ENCODE results near the gene PDIK1L.

The PDIK1L gene

DNA sequence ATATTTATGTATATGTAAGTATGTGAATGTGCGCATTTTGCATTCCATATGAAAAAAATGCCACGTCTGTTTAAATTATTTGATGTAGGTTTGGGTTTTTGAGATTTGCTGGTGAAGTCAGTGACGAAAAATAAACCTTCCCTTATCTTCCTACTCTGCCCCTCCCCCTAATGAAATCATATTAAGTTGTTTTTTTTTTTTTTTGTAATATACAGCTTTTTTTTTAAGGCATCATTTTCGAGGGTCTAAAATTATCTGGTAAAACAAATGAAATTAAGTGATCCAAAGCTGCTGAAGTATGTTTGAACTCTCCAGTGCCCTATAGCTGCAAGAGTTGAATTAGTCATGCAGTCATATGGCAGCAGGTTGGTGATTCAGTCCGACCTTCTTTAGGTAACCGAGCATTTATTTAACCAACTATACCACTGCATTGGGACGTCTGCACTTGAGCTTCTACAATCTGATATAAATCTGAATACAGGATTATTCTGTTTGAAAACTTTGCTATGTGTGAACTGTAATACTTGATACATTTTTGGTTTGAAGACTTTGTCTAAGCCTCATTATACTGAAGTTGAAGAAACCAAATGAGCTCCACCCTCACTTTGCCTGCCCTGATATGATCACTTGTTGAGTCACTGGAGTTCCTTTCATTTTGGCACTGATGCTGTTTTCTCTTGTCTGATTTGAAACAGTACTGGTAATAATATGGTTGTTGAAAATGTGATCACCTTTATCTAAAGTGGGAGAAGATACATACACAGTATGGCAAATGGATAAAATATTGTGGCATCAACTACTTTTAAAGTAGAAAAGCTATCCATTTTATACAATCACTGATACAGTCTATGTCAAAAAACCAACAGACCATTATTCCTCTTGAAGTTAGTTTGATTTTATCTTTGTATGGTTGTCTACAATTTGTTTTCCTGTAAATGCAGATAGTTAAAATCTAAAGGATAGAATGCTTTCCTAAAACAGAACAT is 11.7 kb downstream of the PDIK1L start:
- no peak for FAIRE-seq

DNA sequence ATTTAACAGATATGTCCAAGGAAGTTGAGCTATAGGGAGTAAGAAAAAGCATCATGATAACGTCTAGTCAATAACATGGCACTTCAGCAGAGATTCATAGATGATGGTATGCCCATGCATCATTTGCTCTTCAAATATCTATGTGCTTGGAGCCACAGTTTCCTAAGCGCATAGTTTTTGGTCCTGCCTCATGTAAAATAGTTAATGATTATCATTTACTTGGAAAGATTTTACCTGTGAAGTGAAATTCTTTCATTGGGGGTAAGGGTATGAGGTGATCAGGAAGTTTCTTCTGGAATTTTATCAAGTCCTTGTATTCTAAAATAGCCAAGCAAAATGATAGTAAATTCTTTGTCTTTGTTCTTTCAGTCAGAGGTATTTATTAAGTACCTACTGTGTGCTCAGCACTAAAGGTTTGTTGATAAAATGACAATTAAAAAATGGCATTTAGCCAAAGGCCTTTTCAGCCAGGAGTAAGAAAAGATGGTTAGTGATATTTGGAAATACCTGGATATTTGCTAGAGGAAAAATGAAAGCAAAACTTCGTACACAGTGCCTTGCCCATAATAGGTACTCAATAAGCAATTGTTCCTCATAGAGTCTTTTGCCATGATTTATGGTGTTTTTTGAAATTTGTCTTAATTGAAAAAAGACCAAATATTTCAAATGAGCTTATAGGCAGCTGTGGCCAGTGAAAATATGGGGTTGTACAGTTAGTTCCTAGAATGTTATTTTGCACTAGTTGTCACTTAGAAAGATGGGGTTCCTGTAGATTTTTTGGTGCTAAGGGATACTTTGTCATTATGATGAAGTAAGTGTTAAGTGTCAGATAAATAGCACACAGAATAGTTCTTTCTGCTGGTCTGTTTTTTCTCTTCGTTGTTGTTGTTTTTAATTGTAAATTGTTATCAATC is 13.1 kb downstream of the PDIK1L start:
- TF ChIP-seq, protein P1, sequence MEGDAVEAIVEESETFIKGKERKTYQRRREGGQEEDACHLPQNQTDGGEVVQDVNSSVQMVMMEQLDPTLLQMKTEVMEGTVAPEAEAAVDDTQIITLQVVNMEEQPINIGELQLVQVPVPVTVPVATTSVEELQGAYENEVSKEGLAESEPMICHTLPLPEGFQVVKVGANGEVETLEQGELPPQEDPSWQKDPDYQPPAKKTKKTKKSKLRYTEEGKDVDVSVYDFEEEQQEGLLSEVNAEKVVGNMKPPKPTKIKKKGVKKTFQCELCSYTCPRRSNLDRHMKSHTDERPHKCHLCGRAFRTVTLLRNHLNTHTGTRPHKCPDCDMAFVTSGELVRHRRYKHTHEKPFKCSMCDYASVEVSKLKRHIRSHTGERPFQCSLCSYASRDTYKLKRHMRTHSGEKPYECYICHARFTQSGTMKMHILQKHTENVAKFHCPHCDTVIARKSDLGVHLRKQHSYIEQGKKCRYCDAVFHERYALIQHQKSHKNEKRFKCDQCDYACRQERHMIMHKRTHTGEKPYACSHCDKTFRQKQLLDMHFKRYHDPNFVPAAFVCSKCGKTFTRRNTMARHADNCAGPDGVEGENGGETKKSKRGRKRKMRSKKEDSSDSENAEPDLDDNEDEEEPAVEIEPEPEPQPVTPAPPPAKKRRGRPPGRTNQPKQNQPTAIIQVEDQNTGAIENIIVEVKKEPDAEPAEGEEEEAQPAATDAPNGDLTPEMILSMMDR (IDR thresholded peaks at IDR 0.05; ENCODE audit: insufficient read depth, missing control alignments), result no peak
- FAIRE-seq (no peak), DNase-seq (ENCODE audit: insufficient read length, low spot score) (no peak)

More for the DNA sequence above, 11.7 kb downstream of the PDIK1L start:
- no peak for DNase-seq (ENCODE audit: insufficient read length, low spot score)
- TF ChIP-seq, protein P1 (IDR thresholded peaks at IDR 0.05; ENCODE audit: insufficient read depth, missing control alignments), result no peak

DNA sequence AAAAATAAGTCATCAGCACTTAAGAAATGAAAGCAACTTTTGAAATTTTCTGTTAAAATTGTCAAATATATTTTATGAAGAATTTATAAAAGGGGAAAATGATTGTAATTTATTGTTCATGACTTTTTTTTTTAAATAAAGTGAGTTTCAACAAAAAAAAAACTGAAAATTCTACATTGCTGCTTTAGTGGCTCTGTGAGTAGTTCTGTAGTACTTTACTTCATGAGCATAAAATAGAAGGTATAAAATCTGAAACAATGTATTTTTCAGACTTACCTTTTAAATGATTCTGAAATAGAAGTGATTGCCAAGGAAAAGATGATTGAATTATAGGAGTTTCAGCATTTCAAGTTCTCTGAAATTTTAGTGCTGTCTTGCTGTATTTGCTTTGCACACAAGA is 13.8 kb downstream of the PDIK1L start:
- FAIRE-seq (no peak), DNase-seq (ENCODE audit: insufficient read length, low spot score) (no peak)
- TF ChIP-seq, protein P1 (IDR thresholded peaks at IDR 0.05; ENCODE audit: insufficient read depth, missing control alignments), result no peak

DNA sequence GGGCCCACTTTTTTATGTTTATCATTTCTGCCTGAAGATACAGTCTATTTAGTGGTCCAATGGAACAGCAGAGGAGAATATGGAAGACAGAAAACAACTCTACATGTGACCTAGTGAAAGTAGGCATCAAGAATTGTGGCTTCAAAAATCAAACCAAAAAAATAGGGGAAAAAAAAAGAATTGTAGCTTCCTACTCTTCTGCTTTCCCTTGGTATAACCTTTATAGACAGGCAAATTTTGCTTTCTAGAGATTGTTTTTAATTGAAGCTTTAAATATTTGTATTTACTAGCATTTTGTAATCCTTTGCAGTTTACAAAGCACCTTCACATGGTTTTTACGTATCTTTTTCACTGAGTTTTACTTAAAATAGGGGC is 14.3 kb downstream of the PDIK1L start:
- TF ChIP-seq, protein P1 (IDR thresholded peaks at IDR 0.05; ENCODE audit: insufficient read depth, missing control alignments), result no peak
- FAIRE-seq (no peak), DNase-seq (ENCODE audit: insufficient read length, low spot score) (no peak)

DNA sequence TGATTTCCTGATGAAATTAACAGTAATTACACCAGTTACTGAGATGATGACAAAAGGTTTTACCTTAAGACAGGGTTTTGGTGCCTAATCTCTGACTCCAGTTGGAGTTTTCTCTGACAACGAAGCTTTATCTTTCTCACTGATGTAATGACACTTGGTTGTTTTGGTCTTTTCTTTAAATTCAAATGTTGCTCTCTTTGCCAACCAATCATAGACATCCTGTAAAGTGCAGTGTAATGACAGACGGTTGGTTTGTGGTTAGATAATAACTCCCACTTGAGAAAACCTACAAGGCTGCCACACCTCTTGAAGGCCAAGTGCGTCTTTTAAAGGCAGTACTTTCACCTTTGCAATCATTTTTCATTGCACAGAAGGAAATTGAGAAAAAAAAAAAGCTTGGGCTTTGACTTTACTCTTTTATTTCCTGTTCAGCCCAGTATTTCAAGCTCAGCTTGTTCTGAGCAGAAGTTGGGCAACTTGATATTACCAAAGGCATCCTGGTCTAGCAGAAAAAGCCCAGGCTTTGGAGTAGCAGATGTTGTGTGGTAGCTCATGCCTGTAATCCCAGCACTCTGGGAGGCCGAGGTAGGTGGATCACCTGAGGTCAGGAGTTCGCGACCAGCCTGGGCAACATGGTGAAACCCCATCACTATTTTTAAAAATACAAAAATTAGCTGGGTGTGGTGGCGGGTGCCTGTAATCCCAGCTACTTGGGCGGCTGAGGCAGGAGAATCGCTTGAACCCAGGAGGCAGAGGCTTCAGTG is 14.9 kb downstream of the PDIK1L start:
- no peak for DNase-seq (ENCODE audit: insufficient read length, low spot score)
- TF ChIP-seq, protein P1 (IDR thresholded peaks at IDR 0.05; ENCODE audit: insufficient read depth, missing control alignments), result no peak
- FAIRE-seq, result no peak

DNA sequence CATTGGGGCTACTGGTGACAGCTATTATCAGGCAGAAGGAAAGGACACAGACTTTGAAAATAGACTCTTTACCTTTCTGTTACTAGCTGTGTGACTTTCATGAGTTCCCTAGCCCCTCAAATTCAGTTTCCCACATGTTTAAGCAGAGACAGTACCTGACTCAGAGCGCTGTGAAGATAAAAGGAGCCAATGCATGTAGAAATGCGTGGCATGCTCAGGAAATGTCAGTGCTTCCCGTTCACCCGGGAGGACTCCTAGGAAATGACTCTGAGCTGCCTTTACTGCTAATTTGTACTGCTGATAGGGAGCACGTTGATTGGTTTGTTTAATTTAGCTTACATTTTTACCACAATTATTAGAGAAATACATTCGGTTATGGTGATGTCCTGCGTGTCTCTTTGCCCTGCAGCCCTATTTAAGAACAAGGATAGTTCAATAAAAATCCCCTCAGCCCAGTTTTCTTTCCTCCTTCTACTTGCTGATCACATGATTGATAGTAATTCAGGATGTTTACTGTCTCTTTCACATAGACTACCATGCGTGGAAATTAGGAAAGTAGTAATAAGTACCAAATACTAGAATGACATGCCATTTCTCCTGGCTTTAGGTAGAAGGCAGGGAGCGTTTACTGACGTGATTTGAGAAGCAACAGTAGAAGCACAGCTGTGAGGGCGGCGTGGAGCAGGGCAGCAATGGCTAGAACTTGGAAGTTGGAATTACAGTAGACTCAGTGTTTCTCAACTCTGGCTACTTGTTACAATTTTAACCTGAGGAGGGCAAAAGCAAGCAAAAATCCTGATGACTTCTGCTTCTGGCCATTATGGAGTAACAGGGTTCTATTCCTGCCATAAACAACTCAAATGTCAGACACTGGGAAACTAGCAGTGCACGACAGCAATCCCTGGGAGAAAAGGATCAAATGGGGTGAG is 15.9 kb downstream of the PDIK1L start:
- TF ChIP-seq, protein P1 (IDR thresholded peaks at IDR 0.05; ENCODE audit: insufficient read depth, missing control alignments), result no peak
- FAIRE-seq (no peak), DNase-seq (ENCODE audit: insufficient read length, low spot score) (no peak)
